Measurements from ENCODE around the gene EGR1. TPM values are rescaled to one million over a fixed set of nuclear protein-coding genes. Genes with fewer than 3 reads are reported as not detected.

The EGR1 gene
- total RNA-seq, 1 experiment from 2014 or later, result 83.3 TPM

DNA sequence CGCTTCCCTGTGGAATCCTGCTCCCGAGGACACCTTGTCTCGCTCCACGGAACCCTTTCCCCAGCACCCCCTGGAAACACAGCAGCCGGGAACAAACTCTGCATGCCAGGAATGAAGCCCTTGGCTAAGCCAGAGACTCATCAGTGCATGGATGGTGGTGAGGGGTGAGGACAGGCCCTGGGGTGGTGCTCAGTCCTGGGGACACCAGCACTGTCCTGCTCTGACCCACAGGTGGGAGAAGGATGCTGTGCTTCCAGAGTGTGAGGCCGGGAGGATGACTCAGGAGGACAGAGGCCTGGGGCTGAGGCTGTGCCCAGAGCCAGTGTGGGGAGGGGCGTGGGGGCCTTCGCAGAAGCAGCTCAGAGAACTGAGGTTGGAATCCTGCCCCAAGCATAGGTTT is 11.2 kb upstream of the EGR1 start:
- Histone ChIP-seq H3K23ac (ENCODE audit: insufficient read length, low read depth, low read length) (no peak overlapping the region), H3K4me1 (ENCODE audit: insufficient read depth, low read length) (no peaks in the 10 kb centered on the region; the same call in 1 of the 2 replicates), H3K4me2 (ENCODE audit: insufficient read depth, insufficient read length, low read length) (no peak overlapping the region), H2BK20ac (ENCODE audit: low read depth, low read length, poor library complexity, severe bottlenecking) (no peak overlapping the region), H3K56ac (ENCODE audit: insufficient read length, low read depth, low read length) (no peak overlapping the region), H3K79me2 (ENCODE audit: insufficient read depth, low read length) (no peaks in the 10 kb centered on the region), H2BK120ac (ENCODE audit: low read depth, low read length, poor library complexity, severe bottlenecking) (no peak overlapping the region), H4K91ac (ENCODE audit: insufficient read length, low read depth, low read length) (no peak overlapping the region), H4K20me1 (ENCODE audit: control insufficient read depth, insufficient read depth, insufficient read length) (no peaks in the 10 kb centered on the region), H2BK5ac (ENCODE audit: insufficient read length, low read length) (no peak overlapping the region), H2AFZ (ENCODE audit: low read length) (no peak overlapping the region), H4K5ac (ENCODE audit: insufficient read length, low read depth, low read length) (no peak overlapping the region), H3K79me1 (ENCODE audit: insufficient read depth, low read depth, low read length, poor library complexity, severe bottlenecking) (no peaks in the 10 kb centered on the region), H3K27me3 (ENCODE audit: insufficient read depth, low read length) (no peaks in the 10 kb centered on the region), H3K18ac (ENCODE audit: insufficient read length, low read depth, low read length) (no peak overlapping the region), H2BK15ac (ENCODE audit: low read depth, low read length) (no peak overlapping the region), H4K8ac (replicated peaks; ENCODE audit: insufficient read length, low read depth, low read length) (no peak overlapping the region), H3K23me2 (ENCODE audit: insufficient read length, low read depth, low read length, poor library complexity, severe bottlenecking) (no peaks in the 10 kb centered on the region), H3T11ph (ENCODE audit: low read length) (no peak overlapping the region), H3K9ac (ENCODE audit: extremely low read depth, insufficient read length, low read length) (no peak overlapping the region), H3K9me3 (ENCODE audit: control insufficient read depth, low read depth, low read length) (no peaks in the 10 kb centered on the region), H3K27ac (ENCODE audit: insufficient read length, low read depth, low read length) (no peak overlapping the region), H2AK5ac (ENCODE audit: insufficient read length, low read length) (no peak overlapping the region), H2BK12ac (ENCODE audit: insufficient read length, low read depth, low read length) (no peak overlapping the region), H3K4ac (ENCODE audit: low read depth, low read length) (no peak overlapping the region), H3K14ac (ENCODE audit: insufficient read depth, low read length) (no peak overlapping the region)
- H3K4me3 Mint-ChIP-seq, result no peak overlapping the region
- WGBS (ENCODE audit: extremely low coverage, insufficient read length, low lambda C conversion rate), result no CpG with 5 or more reads among the region's 8 CpGs
- H3K27me3 Mint-ChIP-seq (ENCODE audit: low read depth), result peaks cover 4% of the 10 kb centered on the region; the same call in 1 of the 2 replicates
- no peaks in the 10 kb centered on the region for H3K36me3 Mint-ChIP-seq (ENCODE audit: insufficient read depth in 1 of 3, low read depth in 3 of 3)
- peak overlapping the region in 1 of 3 experiments; percentile 49; a peak in 2 of 7 replicates for H3K27ac Mint-ChIP-seq
- DNase-seq, result no peak
- no peaks in the 10 kb centered on the region; a peak in 1 of 5 replicates for H3K9me3 Mint-ChIP-seq
- H3K4me1 Mint-ChIP-seq, result peaks cover 31 to 49% of the 10 kb centered on the region in 2 experiments
- TF ChIP-seq, protein P1, sequence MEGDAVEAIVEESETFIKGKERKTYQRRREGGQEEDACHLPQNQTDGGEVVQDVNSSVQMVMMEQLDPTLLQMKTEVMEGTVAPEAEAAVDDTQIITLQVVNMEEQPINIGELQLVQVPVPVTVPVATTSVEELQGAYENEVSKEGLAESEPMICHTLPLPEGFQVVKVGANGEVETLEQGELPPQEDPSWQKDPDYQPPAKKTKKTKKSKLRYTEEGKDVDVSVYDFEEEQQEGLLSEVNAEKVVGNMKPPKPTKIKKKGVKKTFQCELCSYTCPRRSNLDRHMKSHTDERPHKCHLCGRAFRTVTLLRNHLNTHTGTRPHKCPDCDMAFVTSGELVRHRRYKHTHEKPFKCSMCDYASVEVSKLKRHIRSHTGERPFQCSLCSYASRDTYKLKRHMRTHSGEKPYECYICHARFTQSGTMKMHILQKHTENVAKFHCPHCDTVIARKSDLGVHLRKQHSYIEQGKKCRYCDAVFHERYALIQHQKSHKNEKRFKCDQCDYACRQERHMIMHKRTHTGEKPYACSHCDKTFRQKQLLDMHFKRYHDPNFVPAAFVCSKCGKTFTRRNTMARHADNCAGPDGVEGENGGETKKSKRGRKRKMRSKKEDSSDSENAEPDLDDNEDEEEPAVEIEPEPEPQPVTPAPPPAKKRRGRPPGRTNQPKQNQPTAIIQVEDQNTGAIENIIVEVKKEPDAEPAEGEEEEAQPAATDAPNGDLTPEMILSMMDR (conservative IDR thresholded peaks at IDR 0.05), result no peak
